GM12873 (cell line): ENCODE results near the gene ITPR3.

Experiments used
- CTCF ChIP-seq: IDR thresholded peaks from 2 replicates; pipeline ENCODE4 v1.5.1; 2012; ENCODE audit warnings: low read depth, mild to moderate bottlenecking, moderate library complexity, low read length, control low read depth; ENCODE audit not compliant: insufficient read depth; ENCODE audit errors: missing control alignments

The ITPR3 gene

GRCh38 chr6:33691456-33692077, 70.4 kb downstream of the ITPR3 start:
- TF ChIP-seq CTCF = no peak

- TF ChIP-seq CTCF = no peak
Observed at GRCh38 chr6:33692078-33692759, 71.1 kb downstream of the ITPR3 start.

GRCh38 chr6:33692760-33693158, 71.6 kb downstream of the ITPR3 start:
- no peak for TF ChIP-seq CTCF

GRCh38 chr6:33693186-33694105, 72.3 kb downstream of the ITPR3 start:
- no peak for TF ChIP-seq CTCF

- TF ChIP-seq CTCF = no peak
Observed at GRCh38 chr6:33694401-33694931, 73.3 kb downstream of the ITPR3 start.

GRCh38 chr6:33694977-33695376, 73.9 kb downstream of the ITPR3 start:
- TF ChIP-seq CTCF = no peak

GRCh38 chr6:33695451-33695887, 74.3 kb downstream of the ITPR3 start:
- no peak for TF ChIP-seq CTCF
